GOT3 (cell line): Measurements from ENCODE around the gene CUL4B.
"Not testable (repeated sequence)": the region's sequence is repeated elsewhere in the genome, so short reads cannot be mapped to it uniquely, and the experiment has no call there.

ENCODE experiments used
- DNase-seq: peaks from one replicate; lab custom pipeline; 2025; ENCODE audit warnings: mixed read lengths; lab: John Stamatoyannopoulos, UW

The CUL4B gene

DNA sequence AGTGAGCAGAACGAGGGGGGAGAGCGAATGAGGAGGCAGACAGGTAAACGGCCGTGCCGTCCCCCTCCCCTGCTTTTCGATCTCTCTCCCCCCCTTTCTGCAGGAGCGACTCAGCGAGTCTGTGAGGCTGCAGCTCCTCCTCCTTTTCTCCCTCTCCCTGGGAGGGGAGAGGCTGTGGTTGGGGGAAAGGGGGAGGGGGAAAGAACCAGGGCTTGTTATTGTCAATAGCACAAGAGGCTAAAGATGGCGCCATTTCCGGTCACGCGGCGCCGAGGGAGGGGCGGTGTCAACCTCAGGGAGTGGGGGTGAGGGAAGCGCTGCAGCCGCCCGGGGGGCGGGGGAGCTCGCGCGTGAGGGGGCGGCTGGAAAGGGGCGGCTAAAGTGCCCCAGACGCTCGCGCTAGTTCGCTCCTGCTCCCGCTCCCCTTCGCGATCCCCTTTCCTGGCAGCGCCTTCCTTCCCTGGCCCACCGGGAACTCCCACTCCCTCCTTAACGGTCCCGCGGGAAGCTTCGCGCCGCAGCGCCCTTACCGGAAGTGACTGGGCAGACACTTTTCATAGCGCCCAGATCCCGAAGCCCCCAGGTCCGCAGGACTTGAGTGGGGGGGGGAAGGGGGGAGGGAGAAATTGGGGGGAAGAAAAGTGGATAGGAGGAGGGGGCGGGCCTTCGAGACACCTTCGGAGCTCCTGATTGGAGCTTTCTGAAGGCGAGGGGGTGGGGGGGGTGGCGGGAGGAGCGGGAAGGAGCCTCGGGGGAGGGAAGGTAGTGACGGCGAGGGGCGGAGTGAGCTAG, at the start of gene CUL4B:
TSS of gene CUL4B (minus strand) at position 121 of the 792 bp plus-strand sequence. CDS start 324 bp downstream, outside the sequence.
- DNase-seq: peak; percentile 69

- DNase-seq: no peak
Observed at GRCh38 chrX:120604361-120604782, 43.6 kb upstream of the CUL4B start.

DNA sequence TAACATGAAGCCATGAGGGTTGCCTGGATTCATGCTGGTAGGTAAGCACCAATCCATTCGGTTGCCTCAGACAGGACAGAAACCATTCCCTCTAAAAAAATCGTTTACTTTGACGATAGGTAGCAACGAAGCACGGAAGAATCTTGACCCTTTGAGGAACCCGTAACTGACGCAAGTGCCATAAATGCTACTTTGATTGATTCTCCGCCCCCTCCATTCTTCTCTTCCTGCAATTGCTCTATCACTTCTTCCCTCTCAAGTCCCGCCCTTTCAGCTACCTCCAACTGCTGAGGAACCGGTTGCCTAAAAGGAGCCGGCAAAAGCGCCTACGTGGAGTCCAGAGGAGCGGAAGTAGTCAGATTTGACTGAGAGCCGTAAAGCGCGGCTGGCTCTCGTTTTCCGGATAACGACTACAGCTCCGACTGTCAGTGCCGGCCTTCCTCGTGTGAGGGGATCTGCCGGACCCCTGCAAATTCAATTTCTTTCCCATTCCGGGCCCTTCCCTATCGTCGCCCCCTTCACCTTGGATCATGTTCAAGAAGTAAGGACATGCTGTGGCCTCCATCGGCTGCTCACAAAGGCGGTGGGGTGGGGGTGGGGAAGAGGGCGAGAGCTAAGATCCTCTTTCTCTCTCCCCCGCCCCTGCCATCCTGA, 43.1 kb upstream of the CUL4B start, which contains the start of gene MCTS1:
TSS of gene MCTS1 (plus strand) at position 395 of the 654 bp plus-strand sequence. CDS start at position 531, 136 bp downstream.
- peak; percentile 53 for DNase-seq

DNA sequence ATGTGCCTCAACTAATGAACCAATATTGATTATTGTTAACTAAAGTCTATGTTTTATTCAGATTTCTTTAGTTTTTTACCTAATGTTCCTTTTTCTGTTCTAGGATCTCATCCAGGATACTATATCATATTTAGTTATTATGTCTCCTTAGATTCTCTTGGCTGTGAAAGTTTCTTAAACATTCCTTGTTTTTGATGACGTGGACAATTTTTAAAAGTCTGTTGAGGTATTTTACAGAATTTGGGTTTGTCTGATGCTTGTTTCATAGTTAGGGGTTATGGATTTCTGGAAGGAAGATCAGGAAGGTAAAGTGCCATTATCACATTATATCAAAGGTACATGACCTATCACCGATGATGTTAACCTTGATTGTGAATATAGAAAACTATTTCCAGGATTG, 24.9 kb upstream of the CUL4B start:
- no peak for DNase-seq

- no peak for DNase-seq
Observed at GRCh38 chrX:120575379-120576114, 14.8 kb upstream of the CUL4B start.

DNA sequence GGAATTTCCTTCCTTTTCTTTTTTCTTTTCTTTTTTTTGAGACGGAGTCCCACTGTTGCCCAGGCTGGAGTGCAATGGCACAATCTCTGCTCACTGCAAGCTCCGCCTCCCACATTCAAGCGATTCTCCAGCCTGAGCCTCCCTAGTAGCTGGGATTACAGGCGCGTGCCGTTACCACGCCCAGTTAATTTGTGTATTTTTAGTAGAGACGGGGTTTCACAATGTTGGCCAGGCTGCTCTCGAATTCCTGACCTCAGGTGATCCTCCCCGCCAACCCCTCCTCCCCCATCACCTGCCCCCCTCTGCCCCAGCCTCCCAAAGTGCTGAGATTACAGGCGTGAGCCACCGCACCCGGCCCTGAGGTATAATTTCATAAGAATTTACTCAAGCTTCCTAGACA, 13.0 kb upstream of the CUL4B start:
- not testable (repeated sequence) for DNase-seq

GRCh38 chrX:120570011-120570600, 9.3 kb upstream of the CUL4B start:
- no peak for DNase-seq

- no peak for DNase-seq
Observed at GRCh38 chrX:120568609-120569008, 7.8 kb upstream of the CUL4B start.

DNA sequence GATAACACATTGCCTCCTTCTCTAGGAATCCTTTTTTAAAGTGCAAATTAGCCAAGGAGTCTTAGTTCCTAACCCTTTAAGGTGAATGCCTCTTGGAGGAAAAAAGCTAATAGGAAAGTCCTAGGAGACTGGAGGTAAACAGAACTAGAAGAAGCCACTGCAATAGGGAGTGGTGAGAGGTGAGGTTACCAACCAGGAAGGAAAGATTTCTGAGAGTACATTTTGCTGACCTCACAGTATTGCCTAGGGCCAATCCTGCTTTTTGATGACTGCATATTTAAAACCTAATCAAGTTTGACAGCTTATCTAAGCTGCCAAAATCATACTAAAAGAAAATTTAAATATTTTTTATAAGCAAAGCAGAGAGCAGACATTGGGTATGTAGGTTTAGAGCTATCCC, 7.3 kb upstream of the CUL4B start:
- no peak for DNase-seq

- DNase-seq: no peak
Observed at GRCh38 chrX:120566817-120567216, 6.1 kb upstream of the CUL4B start.

DNA sequence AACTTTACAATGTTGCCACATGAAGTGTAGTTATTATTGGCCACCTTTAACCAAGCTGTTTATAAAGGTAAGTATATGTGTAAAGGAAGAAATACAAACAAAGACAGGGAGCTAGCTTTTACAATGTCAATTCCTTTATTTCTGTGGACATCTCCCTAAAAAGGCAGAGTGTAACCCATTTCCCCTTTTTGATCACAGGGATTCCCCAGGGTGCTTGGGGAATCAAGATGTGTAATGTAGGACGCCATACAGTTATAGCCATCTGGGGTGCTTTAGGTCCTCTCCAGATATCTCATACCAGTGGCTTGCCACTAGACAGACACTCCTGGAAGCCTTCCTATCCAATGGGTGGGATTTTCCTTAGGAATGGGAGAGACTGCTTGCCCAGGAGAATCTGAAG, 4.2 kb upstream of the CUL4B start:
- DNase-seq: no peak

- no peak for DNase-seq
Observed at GRCh38 chrX:120562569-120562926, 1.8 kb upstream of the CUL4B start.

GRCh38 chrX:120561634-120562568, 1.1 kb upstream of the CUL4B start:
- no peak for DNase-seq

- no peak for DNase-seq
Observed at GRCh38 chrX:120560405-120560841, 339 bp downstream of the CUL4B start.

DNA sequence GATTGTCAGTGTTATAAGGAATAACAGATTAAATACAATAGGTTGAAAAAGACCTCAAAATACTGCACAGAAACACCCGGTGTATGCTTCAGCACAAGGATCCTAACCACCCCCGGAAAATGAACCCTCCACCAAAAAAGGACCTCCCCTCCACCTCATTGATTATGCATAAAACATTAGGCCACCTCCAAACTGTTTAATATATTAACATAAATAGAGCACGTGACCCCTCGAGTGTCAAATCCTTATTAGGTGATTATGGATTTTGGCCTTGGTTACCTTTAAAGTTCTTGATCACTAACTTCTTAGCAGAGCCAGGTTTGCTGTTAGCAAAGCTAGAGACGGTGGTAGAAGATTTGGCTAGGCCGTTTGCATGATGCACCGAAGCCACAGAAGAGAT, 958 bp downstream of the CUL4B start:
- no peak for DNase-seq

DNA sequence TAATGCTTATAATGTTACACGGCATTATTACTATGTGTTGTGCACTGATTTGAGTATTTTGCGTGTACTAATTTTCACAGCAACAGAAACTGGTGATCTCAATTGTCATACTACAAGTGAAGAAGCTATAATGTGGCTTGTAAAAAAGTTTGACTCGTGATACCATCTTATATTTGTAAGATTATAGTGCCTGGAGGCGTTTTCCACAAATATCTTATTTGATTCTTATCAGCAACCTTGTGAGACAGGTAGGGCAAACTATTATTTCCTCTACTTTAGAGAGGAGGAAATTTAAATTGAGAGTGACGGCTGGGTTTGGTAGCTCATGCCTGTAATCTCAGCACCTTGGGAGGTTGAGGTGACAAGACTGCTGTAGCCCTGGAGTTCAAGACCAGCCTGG, 4.5 kb downstream of the CUL4B start:
- DNase-seq: no peak

- no peak for DNase-seq
Observed at GRCh38 chrX:120549483-120550452, 11.0 kb downstream of the CUL4B start.

GRCh38 chrX:120536061-120536460, 24.7 kb downstream of the CUL4B start:
- no peak for DNase-seq

DNA sequence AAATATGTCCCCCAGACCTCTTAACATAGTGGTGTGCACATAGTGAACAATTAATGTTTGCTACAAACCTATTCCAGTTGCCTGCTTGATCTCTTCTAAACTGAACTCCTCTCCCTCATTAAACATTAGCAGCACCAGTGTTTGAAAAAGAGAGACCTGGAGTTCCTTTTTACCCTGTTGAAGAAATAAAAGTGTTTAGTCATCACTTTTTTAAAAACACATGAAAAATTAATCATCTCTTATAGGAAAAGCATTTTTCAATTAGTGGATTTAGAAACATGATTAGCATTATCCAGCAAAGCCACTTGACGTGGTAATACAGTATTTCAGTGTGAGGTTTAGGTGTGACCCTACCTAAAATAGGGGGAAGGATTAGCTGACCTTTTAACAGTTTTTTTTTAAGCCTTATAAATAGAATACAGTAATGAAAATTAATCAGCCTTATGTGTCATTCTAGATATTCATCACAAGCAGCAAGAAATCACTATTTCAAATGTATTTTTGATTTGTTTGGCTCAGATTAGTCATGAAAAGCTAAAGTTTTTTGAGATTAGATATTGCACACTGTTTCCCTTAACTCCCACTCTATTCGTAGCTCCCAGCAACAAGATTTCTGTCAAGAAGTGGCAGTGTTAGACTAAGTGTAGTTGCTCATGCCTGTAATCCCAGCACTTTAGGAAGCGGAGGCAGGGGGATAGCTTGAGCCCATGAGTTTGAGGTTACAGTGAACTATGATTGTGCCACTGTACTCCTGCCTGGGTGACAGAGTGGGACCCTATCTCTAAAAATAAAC, 26.2 kb downstream of the CUL4B start:
- DNase-seq: no peak
